ENCODE results near the gene HSPG2. TPM values are rescaled to one million over a fixed set of nuclear protein-coding genes. Genes with fewer than 3 reads are reported as not detected.
"Not testable (repeated sequence)": the region's sequence is repeated elsewhere in the genome, so short reads cannot be mapped to it uniquely, and the experiment has no call there.

Gene HSPG2
- total RNA-seq, 1 donor from 2014 or later = 152 TPM

- H3K36me3 ChIP-seq (ENCODE audit: control insufficient read depth in 3 of 3, insufficient read depth in 3 of 3, low read length in 3 of 3) = peaks cover 65 to 83% (median 83%) of the 10 kb centered on the region in 3 donors
- H3K27me3 ChIP-seq (ENCODE audit: control insufficient read depth in 3 of 3, insufficient read depth in 3 of 3, low read length in 3 of 3) = no peaks in the 10 kb centered on the region
- no peak overlapping the region for H3K27ac ChIP-seq (ENCODE audit: low read depth, low read length)
- no peak overlapping the region for H3K4me3 ChIP-seq (ENCODE audit: low read length in 3 of 3)
- H3K9me3 ChIP-seq (ENCODE audit: control insufficient read depth in 3 of 3, low read length in 3 of 3) = peaks cover 0 to 7% (median 0%) of the 10 kb centered on the region in 3 donors
- no peaks in the 10 kb centered on the region for H3K4me1 ChIP-seq (ENCODE audit: control insufficient read depth in 3 of 3, insufficient read depth in 3 of 3, low read length in 3 of 3)
- no peak overlapping the region for H3K9ac ChIP-seq (ENCODE audit: low read depth in 1 of 3, low read length in 3 of 3)
These were observed 105.6 kb downstream of the HSPG2 start for GRCh38 chr1:21831454-21831970.

DNA sequence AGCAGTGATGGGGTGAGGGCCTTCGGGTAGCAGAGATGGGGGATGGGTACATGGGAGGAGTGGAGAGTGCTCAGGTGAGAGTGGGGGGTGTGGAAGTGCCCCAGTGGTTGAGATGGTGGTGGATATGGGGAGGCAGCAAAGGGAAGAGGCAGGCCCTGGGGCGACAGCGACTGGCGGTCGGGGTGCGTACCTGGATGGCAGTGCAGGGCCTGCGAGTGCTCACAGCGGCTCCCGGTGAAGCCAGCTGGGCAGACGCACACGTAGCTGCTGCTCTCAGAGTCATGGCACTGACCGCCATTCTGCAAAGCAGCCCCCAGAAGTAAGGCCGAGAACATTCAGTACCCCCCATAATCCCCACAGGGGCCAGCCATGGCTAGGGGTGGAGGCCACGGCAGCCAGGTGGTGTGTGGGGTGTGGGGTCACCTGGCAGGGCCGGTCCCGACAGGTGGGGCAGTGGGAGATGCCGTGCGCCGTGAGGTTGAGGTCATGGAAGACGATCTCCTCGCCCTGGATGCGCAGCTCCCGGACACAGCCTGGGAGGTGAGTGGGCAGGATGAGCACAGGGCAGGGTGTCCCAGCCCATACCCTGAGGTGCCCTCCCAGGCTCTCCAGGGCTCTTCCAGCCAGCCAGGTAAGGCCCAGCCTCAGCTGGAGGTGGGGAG, 106.2 kb downstream of the HSPG2 start:
- peaks cover 0 to 7% (median 0%) of the 10 kb centered on the region in 3 donors for H3K9me3 ChIP-seq (ENCODE audit: control insufficient read depth in 3 of 3, low read length in 3 of 3)
- no peaks in the 10 kb centered on the region for H3K27me3 ChIP-seq (ENCODE audit: control insufficient read depth in 3 of 3, insufficient read depth in 3 of 3, low read length in 3 of 3)
- no peak overlapping the region for H3K27ac ChIP-seq (ENCODE audit: low read depth, low read length)
- H3K4me1 ChIP-seq (ENCODE audit: control insufficient read depth in 3 of 3, insufficient read depth in 3 of 3, low read length in 3 of 3) = no peaks in the 10 kb centered on the region
- H3K36me3 ChIP-seq (ENCODE audit: control insufficient read depth in 3 of 3, insufficient read depth in 3 of 3, low read length in 3 of 3) = peaks cover 65 to 83% (median 82%) of the 10 kb centered on the region in 3 donors
- H3K9ac ChIP-seq (ENCODE audit: low read depth in 1 of 3, low read length in 3 of 3) = no peak overlapping the region
- H3K4me3 ChIP-seq (ENCODE audit: low read length in 3 of 3) = no peak overlapping the region

DNA sequence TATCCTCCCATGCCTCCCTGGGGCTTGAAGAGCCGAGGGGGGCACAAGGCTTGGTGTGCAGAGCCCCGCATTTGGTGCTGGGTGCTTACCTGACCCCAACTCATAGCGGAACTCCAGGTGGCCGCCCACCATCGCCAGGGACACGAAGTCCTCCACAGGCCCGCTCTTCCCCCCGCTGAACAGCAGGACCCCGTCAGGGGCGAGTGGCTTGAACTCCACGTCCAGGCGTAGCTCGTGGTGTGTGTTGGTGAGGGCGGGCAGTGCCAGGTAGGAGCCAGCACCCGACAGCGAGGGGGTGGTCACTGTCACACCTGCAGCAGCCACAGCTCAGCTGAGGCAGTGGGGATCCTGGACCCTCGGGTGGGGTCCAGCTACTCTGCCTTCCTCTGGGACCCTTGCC, 107.8 kb downstream of the HSPG2 start:
- Histone ChIP-seq H3K27me3 (ENCODE audit: control insufficient read depth in 3 of 3, insufficient read depth in 3 of 3, low read length in 3 of 3) (no peaks in the 10 kb centered on the region), H3K9me3 (ENCODE audit: control insufficient read depth in 3 of 3, low read length in 3 of 3) (peaks cover 0 to 3% (median 0%) of the 10 kb centered on the region in 3 donors), H3K9ac (ENCODE audit: low read depth in 1 of 3, low read length in 3 of 3) (no peak overlapping the region), H3K36me3 (ENCODE audit: control insufficient read depth in 3 of 3, insufficient read depth in 3 of 3, low read length in 3 of 3) (peaks cover 63 to 80% (median 79%) of the 10 kb centered on the region in 3 donors), H3K4me3 (ENCODE audit: low read length in 3 of 3) (no peak overlapping the region), H3K27ac (ENCODE audit: low read depth, low read length) (no peak overlapping the region), H3K4me1 (ENCODE audit: control insufficient read depth in 3 of 3, insufficient read depth in 3 of 3, low read length in 3 of 3) (no peaks in the 10 kb centered on the region)

DNA sequence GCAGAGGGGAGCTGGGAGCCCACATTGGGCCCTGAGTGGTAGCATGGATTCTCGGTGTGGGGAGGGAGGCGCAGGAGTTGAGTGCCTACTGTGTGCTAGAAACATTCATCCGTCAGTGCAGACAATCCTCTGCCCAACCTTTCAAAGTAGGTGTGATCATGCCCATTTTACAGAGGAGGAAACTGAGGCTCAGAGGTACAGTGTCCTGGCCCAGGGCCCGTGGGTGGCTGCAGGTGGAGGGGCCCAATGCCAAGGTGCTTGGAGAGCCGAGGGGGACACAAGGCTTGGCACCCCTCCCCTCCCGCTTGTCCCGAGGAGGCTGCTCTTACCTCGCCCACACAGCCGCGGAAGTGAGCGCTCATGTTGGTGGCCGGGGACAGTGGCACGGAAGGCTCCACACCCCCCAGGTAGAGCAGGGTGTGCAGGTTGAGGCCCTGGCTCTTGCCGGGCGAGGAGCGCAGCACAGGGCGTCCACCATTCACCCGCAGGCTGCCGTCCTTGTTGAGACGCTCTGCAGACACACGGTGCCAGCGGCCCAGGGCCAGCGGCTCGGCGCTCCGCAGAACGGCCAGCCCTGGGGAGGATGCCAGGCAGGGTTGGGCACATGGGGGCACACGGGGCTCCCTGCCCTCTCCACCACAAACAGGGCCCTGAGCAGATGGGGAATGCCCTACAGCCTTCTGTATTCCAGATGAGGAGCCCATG, 108.5 kb downstream of the HSPG2 start:
- Histone ChIP-seq H3K4me1 (ENCODE audit: control insufficient read depth in 3 of 3, insufficient read depth in 3 of 3, low read length in 3 of 3) (peaks cover 0 to 2% (median 0%) of the 10 kb centered on the region in 3 donors), H3K36me3 (ENCODE audit: control insufficient read depth in 3 of 3, insufficient read depth in 3 of 3, low read length in 3 of 3) (peaks cover 56 to 78% (median 78%) of the 10 kb centered on the region in 3 donors), H3K27ac (ENCODE audit: low read depth, low read length) (no peak overlapping the region), H3K9me3 (ENCODE audit: control insufficient read depth in 3 of 3, low read length in 3 of 3) (no peaks in the 10 kb centered on the region), H3K9ac (ENCODE audit: low read depth in 1 of 3, low read length in 3 of 3) (no peak overlapping the region), H3K27me3 (ENCODE audit: control insufficient read depth in 3 of 3, insufficient read depth in 3 of 3, low read length in 3 of 3) (no peaks in the 10 kb centered on the region), H3K4me3 (ENCODE audit: low read length in 3 of 3) (no peak overlapping the region)

GRCh38 chr1:21828075-21828474, 109.0 kb downstream of the HSPG2 start:
- Histone ChIP-seq H3K4me3 (ENCODE audit: low read length in 3 of 3) (no peak overlapping the region), H3K36me3 (ENCODE audit: control insufficient read depth in 3 of 3, insufficient read depth in 3 of 3, low read length in 3 of 3) (peaks cover 50 to 76% (median 73%) of the 10 kb centered on the region in 3 donors), H3K27ac (ENCODE audit: low read depth, low read length) (no peak overlapping the region), H3K27me3 (ENCODE audit: control insufficient read depth in 3 of 3, insufficient read depth in 3 of 3, low read length in 3 of 3) (no peaks in the 10 kb centered on the region), H3K4me1 (ENCODE audit: control insufficient read depth in 3 of 3, insufficient read depth in 3 of 3, low read length in 3 of 3) (peaks cover 0 to 2% (median 0%) of the 10 kb centered on the region in 3 donors), H3K9me3 (ENCODE audit: control insufficient read depth in 3 of 3, low read length in 3 of 3) (no peaks in the 10 kb centered on the region), H3K9ac (ENCODE audit: low read depth in 1 of 3, low read length in 3 of 3) (no peak overlapping the region)

DNA sequence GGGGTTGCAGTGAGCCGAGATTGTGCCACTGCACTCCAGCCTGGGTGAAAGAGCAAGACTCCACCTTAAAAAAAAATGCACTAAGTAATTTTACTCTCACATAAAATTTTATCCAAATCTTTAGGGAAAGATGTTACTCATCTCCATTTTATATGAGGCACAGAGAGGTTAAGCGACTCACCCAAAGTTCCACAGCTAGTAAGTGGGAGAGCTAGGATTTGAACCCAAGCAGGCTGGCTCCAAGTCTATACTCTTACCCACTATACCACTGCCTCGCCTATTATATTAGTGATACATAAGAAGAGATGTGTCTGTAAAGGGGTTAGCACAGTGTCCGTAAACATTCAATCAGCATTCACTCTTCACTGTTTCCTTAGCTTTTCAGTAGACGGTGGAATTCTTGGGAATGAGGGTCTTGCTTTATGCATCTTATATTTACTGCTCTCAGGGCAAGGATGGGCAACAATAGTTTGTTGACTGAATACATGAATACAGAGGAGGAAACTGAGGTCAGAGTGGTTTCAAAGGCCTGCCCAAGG, 109.9 kb downstream of the HSPG2 start:
- H3K9me3 ChIP-seq (ENCODE audit: control insufficient read depth in 3 of 3, low read length in 3 of 3) = no peaks in the 10 kb centered on the region
- no peaks in the 10 kb centered on the region for H3K27me3 ChIP-seq (ENCODE audit: control insufficient read depth in 3 of 3, insufficient read depth in 3 of 3, low read length in 3 of 3)
- H3K36me3 ChIP-seq (ENCODE audit: control insufficient read depth in 3 of 3, insufficient read depth in 3 of 3, low read length in 3 of 3) = peaks cover 47 to 72% (median 64%) of the 10 kb centered on the region in 3 donors
- H3K27ac ChIP-seq (ENCODE audit: low read depth, low read length) = no peak overlapping the region
- no peak overlapping the region for H3K9ac ChIP-seq (ENCODE audit: low read depth in 1 of 3, low read length in 3 of 3)
- peaks cover 0 to 2% (median 0%) of the 10 kb centered on the region in 3 donors for H3K4me1 ChIP-seq (ENCODE audit: control insufficient read depth in 3 of 3, insufficient read depth in 3 of 3, low read length in 3 of 3)
- no peak overlapping the region for H3K4me3 ChIP-seq (ENCODE audit: low read length in 3 of 3)

GRCh38 chr1:21826694-21827093, 110.4 kb downstream of the HSPG2 start:
- not testable (repeated sequence) for H3K27me3 ChIP-seq (ENCODE audit: control insufficient read depth in 3 of 3, insufficient read depth in 3 of 3, low read length in 3 of 3); H3K9ac ChIP-seq (ENCODE audit: low read depth in 1 of 3, low read length in 3 of 3); H3K4me1 ChIP-seq (ENCODE audit: control insufficient read depth in 3 of 3, insufficient read depth in 3 of 3, low read length in 3 of 3); H3K9me3 ChIP-seq (ENCODE audit: control insufficient read depth in 3 of 3, low read length in 3 of 3); H3K27ac ChIP-seq (ENCODE audit: low read depth, low read length); H3K4me3 ChIP-seq (ENCODE audit: low read length in 3 of 3)
- H3K36me3 ChIP-seq (ENCODE audit: control insufficient read depth in 3 of 3, insufficient read depth in 3 of 3, low read length in 3 of 3) = peaks cover 45 to 67% (median 60%) of the 10 kb centered on the region in 3 donors

DNA sequence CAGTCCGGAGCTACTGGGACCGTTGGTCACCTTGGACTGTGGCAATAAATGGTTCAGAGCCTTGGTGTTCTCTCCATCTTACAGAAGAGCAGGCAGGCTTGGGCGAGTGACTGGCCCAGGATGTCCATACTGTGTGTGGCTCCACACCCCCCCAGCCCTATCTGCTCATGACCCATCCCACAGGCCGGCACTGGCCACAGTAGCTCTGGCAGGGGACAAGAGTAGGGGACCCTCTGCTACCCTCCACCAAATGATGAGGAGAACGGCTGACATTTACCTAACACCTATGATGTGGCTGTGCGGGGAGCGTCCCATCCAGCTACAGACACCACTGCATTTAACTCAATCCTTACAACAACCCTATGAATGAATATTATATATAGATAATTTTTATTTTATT, 111.7 kb downstream of the HSPG2 start:
- Histone ChIP-seq H3K4me1 (ENCODE audit: control insufficient read depth in 3 of 3, insufficient read depth in 3 of 3, low read length in 3 of 3) (peaks cover 0 to 2% (median 0%) of the 10 kb centered on the region in 3 donors), H3K36me3 (ENCODE audit: control insufficient read depth in 3 of 3, insufficient read depth in 3 of 3, low read length in 3 of 3) (peaks cover 34 to 61% (median 55%) of the 10 kb centered on the region in 3 donors), H3K9ac (ENCODE audit: low read depth in 1 of 3, low read length in 3 of 3) (no peak overlapping the region), H3K27me3 (ENCODE audit: control insufficient read depth in 3 of 3, insufficient read depth in 3 of 3, low read length in 3 of 3) (no peaks in the 10 kb centered on the region), H3K9me3 (ENCODE audit: control insufficient read depth in 3 of 3, low read length in 3 of 3) (no peaks in the 10 kb centered on the region), H3K27ac (ENCODE audit: low read depth, low read length) (no peak overlapping the region), H3K4me3 (ENCODE audit: low read length in 3 of 3) (no peak overlapping the region)

DNA sequence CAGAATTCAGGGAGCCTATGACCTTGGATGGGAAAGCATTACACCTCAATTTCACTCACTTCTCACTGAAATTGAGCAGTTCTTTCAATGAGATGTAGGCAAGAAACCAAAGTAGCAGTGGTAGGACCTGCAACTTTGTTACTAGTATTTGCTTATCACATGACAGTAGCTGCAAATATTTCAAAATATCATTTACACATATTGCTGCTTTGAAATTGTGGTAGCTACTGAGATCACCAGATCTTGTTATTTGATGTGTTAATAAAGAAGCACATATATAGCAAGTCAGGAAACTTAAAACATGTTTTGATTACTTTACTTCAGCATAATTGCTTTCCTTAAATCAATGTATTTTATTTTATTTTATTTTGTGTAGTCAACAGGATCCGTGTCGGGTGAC, 112.2 kb downstream of the HSPG2 start:
- H3K9ac ChIP-seq (ENCODE audit: low read depth in 1 of 3, low read length in 3 of 3) = no peak overlapping the region
- H3K27ac ChIP-seq (ENCODE audit: low read depth, low read length) = no peak overlapping the region
- peaks cover 34 to 58% (median 53%) of the 10 kb centered on the region in 3 donors for H3K36me3 ChIP-seq (ENCODE audit: control insufficient read depth in 3 of 3, insufficient read depth in 3 of 3, low read length in 3 of 3)
- no peaks in the 10 kb centered on the region for H3K27me3 ChIP-seq (ENCODE audit: control insufficient read depth in 3 of 3, insufficient read depth in 3 of 3, low read length in 3 of 3)
- H3K9me3 ChIP-seq (ENCODE audit: control insufficient read depth in 3 of 3, low read length in 3 of 3) = no peaks in the 10 kb centered on the region
- H3K4me1 ChIP-seq (ENCODE audit: control insufficient read depth in 3 of 3, insufficient read depth in 3 of 3, low read length in 3 of 3) = peaks cover 0 to 2% (median 0%) of the 10 kb centered on the region in 3 donors
- H3K4me3 ChIP-seq (ENCODE audit: low read length in 3 of 3) = no peak overlapping the region
